Measurements from ENCODE around the gene TMEM207. TPM values are rescaled to one million over a fixed set of nuclear protein-coding genes. Genes with fewer than 3 reads are reported as not detected.

Gene TMEM207
- total RNA-seq, 4 donors from 2014 or later: not detected

DNA sequence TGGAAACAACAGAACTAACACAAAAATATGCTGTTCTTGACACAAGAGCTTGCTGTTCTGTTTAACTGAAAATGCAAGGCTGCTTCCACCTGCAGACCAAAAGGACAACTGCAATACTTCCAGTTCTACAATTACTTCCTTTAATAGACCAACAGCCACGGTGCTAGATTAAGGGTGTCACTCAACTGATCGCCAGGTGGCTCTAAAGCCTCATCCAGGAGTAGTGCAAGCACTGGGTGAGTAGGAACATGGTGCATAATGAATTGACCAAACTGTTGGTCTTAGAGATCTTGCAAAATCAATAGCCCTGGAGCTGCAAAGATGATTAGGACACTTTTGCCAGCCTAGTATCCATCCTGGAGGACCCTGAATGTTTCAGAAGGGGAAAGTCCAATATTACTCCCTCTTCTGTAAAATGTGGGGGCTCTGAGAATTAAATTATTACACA lies 65.4 kb downstream of the TMEM207 start:
- no peak overlapping the region for H3K4me3 ChIP-seq
- intact Hi-C loops (cut with DNase I; ENCODE audit: low total_unique reads) (no loop called here), in situ Hi-C loops (cut with MboI; ENCODE audit: low pct_ligation_motif_present in 1 of 4, low pct_unique_long_range_greater_than_20kb in 1 of 4, low sequenced_read_pairs in 3 of 4) (no loop called here)
- TF ChIP-seq EP300 (IDR thresholded peaks at IDR 0.05; ENCODE audit: low read depth) (no peak), POLR2A (IDR thresholded peaks at IDR 0.05) (no peak), POLR2AphosphoS5 (IDR thresholded peaks at IDR 0.05) (no peak)
- TF ChIP-seq, protein P1, sequence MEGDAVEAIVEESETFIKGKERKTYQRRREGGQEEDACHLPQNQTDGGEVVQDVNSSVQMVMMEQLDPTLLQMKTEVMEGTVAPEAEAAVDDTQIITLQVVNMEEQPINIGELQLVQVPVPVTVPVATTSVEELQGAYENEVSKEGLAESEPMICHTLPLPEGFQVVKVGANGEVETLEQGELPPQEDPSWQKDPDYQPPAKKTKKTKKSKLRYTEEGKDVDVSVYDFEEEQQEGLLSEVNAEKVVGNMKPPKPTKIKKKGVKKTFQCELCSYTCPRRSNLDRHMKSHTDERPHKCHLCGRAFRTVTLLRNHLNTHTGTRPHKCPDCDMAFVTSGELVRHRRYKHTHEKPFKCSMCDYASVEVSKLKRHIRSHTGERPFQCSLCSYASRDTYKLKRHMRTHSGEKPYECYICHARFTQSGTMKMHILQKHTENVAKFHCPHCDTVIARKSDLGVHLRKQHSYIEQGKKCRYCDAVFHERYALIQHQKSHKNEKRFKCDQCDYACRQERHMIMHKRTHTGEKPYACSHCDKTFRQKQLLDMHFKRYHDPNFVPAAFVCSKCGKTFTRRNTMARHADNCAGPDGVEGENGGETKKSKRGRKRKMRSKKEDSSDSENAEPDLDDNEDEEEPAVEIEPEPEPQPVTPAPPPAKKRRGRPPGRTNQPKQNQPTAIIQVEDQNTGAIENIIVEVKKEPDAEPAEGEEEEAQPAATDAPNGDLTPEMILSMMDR (IDR thresholded peaks at IDR 0.05): peak; percentile 18 to 62 (median 34)
- H3K4me1 ChIP-seq: no peaks in the 10 kb centered on the region
- H3K27me3 ChIP-seq: no peaks in the 10 kb centered on the region
- 10 to 17% methylated on average over 2 of the region's 2 CpGs for WGBS, 2 donors (ENCODE audit: low coverage in 1 of 2)
- H3K27ac ChIP-seq: no peak overlapping the region
- no peaks in the 10 kb centered on the region for H3K36me3 ChIP-seq
- no peaks in the 10 kb centered on the region for H3K9me3 ChIP-seq
- DNase-seq: peak; percentile 46

DNA sequence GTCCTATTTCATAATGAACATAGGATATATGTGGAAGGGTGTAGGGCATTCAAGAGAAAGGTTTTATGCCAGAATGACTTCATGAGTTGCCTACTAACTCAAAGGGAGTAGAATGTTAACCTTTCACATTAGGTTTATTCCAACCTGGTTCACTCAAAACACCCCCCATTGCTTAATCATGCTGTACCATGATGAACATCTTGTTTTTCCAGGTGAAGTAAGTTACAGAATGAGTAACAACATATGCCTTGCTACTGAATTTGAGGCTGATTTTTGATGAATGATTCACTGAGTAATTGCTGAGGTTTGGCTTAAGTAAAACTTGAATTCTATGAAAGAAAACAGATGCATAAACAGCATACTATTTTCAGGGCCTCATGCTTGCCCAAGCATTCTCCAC lies 67.6 kb downstream of the TMEM207 start:
- no peaks in the 10 kb centered on the region for H3K27me3 ChIP-seq
- DNase-seq: no peak
- TF ChIP-seq, protein P1 (IDR thresholded peaks at IDR 0.05): no peak
- no peak for TF ChIP-seq POLR2AphosphoS5 (IDR thresholded peaks at IDR 0.05)
- TF ChIP-seq EP300 (IDR thresholded peaks at IDR 0.05; ENCODE audit: low read depth): no peak
- no peak for TF ChIP-seq POLR2A (IDR thresholded peaks at IDR 0.05)
- H3K36me3 ChIP-seq: no peaks in the 10 kb centered on the region
- no peak overlapping the region for H3K4me3 ChIP-seq
- no peak overlapping the region for H3K27ac ChIP-seq
- intact Hi-C loops (cut with DNase I; ENCODE audit: low total_unique reads) (no loop called here), in situ Hi-C loops (cut with MboI; ENCODE audit: low pct_ligation_motif_present in 1 of 4, low pct_unique_long_range_greater_than_20kb in 1 of 4, low sequenced_read_pairs in 3 of 4) (no loop called here)
- H3K9me3 ChIP-seq: no peaks in the 10 kb centered on the region
- H3K4me1 ChIP-seq: no peaks in the 10 kb centered on the region

DNA sequence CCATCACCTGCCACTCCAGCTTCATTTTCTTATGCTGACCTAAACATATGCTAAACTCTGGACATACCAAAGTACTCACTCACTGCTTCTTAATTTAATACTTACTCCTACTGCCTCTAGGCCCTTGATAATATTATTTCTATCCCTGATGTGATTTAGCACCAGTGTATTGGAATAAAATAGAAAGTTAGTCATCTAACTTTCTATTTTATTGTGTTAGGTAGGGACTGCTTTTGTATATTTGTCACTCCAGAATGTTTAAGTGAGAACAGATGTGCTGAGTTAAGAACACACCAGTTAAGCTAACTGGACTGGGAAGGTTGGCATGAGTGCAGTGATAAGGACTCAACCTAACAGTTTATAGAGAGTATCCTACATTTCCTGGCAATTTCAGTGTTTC lies 68.3 kb downstream of the TMEM207 start:
- no peak for DNase-seq
- Histone ChIP-seq H3K36me3 (no peaks in the 10 kb centered on the region), H3K27me3 (no peaks in the 10 kb centered on the region), H3K4me3 (no peak overlapping the region), H3K27ac (no peak overlapping the region), H3K9me3 (no peaks in the 10 kb centered on the region), H3K4me1 (no peaks in the 10 kb centered on the region)
- in situ Hi-C loops (cut with MboI; ENCODE audit: low pct_ligation_motif_present in 1 of 4, low pct_unique_long_range_greater_than_20kb in 1 of 4, low sequenced_read_pairs in 3 of 4): no loop called here
- TF ChIP-seq POLR2A (IDR thresholded peaks at IDR 0.05) (no peak), EP300 (IDR thresholded peaks at IDR 0.05; ENCODE audit: low read depth) (no peak), POLR2AphosphoS5 (IDR thresholded peaks at IDR 0.05) (no peak)
- TF ChIP-seq, protein P1 (IDR thresholded peaks at IDR 0.05): no peak
- intact Hi-C loops (cut with DNase I; ENCODE audit: low total_unique reads): no loop called here

DNA sequence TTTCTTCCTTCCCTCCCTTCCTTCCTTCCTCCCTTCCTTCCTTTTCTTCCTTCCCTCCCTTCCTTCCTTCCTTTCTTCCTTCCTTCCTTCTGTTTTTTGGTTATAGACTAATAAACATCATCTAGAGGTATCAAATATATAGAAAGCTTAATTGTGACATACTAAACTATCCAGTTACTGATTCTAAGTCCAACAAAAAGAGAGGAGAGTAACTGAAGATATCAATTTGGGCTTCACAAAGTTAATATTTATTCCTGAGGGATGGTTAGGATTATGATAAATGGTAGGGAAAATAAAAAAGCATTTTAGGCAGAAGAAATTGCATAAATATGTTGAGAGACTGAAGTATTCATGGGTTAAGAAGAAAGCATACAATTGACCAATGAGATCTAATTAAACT lies 69.5 kb downstream of the TMEM207 start:
- no peak overlapping the region for H3K4me3 ChIP-seq
- H3K36me3 ChIP-seq: no peaks in the 10 kb centered on the region
- in situ Hi-C loops (cut with MboI; ENCODE audit: low pct_ligation_motif_present in 1 of 4, low pct_unique_long_range_greater_than_20kb in 1 of 4, low sequenced_read_pairs in 3 of 4): no loop called here
- H3K27ac ChIP-seq: no peak overlapping the region
- DNase-seq: no peak
- intact Hi-C loops (cut with DNase I; ENCODE audit: low total_unique reads): no loop called here
- TF ChIP-seq POLR2A (IDR thresholded peaks at IDR 0.05) (no peak), EP300 (IDR thresholded peaks at IDR 0.05; ENCODE audit: low read depth) (no peak), POLR2AphosphoS5 (IDR thresholded peaks at IDR 0.05) (no peak)
- TF ChIP-seq, protein P1 (IDR thresholded peaks at IDR 0.05): no peak
- H3K27me3 ChIP-seq: no peaks in the 10 kb centered on the region
- H3K4me1 ChIP-seq: no peaks in the 10 kb centered on the region
- H3K9me3 ChIP-seq: no peaks in the 10 kb centered on the region

Other genes with a start within 250 kb of the TMEM207 start
- gene CLDN1, start 127.5 kb downstream of the TMEM207 start, total RNA-seq: under 1 TPM in 3 of 4 donors, not detected in 1; 0.37 to 0.95 (median 0.82) TPM
- gene CLDN16, start 61.7 kb downstream of the TMEM207 start, total RNA-seq: not detected
- gene IL1RAP, start 64.2 kb upstream of the TMEM207 start, total RNA-seq: 1 to 10 TPM in 3 of 4 donors, under 1 TPM in 1; 0.80 to 8.6 (median 2.7) TPM